ENCODE results near the gene P2RY8.

Gene P2RY8

DNA sequence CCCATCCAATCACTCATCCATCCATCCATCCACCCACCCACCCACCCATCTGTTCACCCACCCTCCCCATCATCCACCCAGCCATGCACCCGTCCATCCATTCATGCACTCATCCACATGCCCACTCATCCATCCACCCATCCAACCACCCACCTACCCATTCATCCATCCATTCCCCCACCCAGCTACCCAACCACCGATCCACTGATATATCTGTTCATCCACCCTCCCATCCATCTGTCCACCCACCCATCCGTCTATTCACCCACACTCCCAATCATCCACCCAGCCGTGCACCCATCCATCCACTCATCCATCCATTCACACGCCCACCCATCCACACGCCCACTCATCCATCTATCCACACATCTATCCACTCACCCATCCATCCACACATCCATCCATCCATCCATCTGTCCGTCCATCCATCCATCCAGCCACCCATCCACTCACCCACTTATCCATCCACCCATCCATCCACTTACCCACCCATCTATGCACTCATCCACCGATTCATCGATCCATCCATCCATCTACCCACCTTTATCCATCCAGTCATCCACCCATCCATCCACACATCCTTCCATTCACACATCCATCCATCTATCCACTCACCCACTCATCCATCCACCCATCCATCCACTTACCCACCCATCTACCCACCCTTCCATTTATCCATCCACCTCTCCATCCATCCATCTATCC is 112.7 kb downstream of the P2RY8 start:
- Mint-ChIP-seq H3K4me1 (peaks cover 10% of the 10 kb centered on the region), H3K4me3 (no peak overlapping the region), H3K27ac (no peak overlapping the region), H3K9me3 (peaks cover 25% of the 10 kb centered on the region), H3K36me3 (peaks cover 84% of the 10 kb centered on the region), H3K27me3 (no peaks in the 10 kb centered on the region)
- ATAC-seq, result no peak

DNA sequence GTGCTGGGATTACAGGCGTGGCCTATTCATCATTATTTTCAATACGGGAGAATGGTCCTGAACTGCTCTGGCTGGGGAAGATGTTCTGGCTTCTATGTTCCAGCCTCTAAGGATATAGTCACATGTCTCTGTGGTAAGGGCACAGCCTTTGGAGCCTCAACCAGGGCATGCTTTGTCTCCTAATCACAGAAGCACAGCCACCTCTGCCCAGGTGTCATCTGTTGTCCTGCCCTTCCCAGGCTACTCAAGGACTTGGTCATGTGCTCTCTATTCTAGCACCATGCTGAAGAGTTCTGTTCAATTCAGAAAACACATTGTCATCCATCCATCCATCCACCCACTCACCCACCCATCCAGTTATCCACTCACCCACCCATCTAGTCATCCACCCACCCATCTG is 113.8 kb downstream of the P2RY8 start:
- ATAC-seq, result no peak
- peaks cover 10% of the 10 kb centered on the region for H3K4me1 Mint-ChIP-seq
- no peak overlapping the region for H3K4me3 Mint-ChIP-seq
- H3K36me3 Mint-ChIP-seq, result peaks cover 84% of the 10 kb centered on the region
- no peak overlapping the region for H3K27ac Mint-ChIP-seq
- no peaks in the 10 kb centered on the region for H3K27me3 Mint-ChIP-seq
- H3K9me3 Mint-ChIP-seq, result peaks cover 25% of the 10 kb centered on the region

DNA sequence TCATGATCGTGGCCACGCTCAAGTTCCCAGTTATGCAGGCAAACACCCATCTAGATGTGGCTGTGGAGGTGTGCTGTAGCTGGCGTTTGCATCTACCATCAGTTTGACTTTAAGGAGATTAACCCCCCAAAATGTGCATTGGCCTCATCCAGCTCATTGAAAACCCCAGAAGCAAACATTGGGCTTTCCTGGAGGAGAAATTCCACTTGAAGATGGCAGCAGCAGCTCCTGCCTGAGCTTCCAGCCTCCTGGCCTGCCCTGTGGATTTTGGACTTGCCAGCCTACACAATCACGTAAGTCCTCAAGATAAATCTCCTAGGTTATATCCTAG is 114.9 kb downstream of the P2RY8 start:
- peaks cover 73% of the 10 kb centered on the region for H3K36me3 Mint-ChIP-seq
- no peaks in the 10 kb centered on the region for H3K27me3 Mint-ChIP-seq
- no peak overlapping the region for H3K4me3 Mint-ChIP-seq
- no peak overlapping the region for H3K27ac Mint-ChIP-seq
- peaks cover 10% of the 10 kb centered on the region for H3K4me1 Mint-ChIP-seq
- no peak for ATAC-seq
- H3K9me3 Mint-ChIP-seq, result peaks cover 25% of the 10 kb centered on the region

GRCh38 chrX:1421433-1422134 is 115.4 kb downstream of the P2RY8 start:
- peaks cover 10% of the 10 kb centered on the region for H3K4me1 Mint-ChIP-seq
- no peak overlapping the region for H3K4me3 Mint-ChIP-seq
- peaks cover 25% of the 10 kb centered on the region for H3K9me3 Mint-ChIP-seq
- H3K27me3 Mint-ChIP-seq, result no peaks in the 10 kb centered on the region
- ATAC-seq, result no peak
- H3K36me3 Mint-ChIP-seq, result peaks cover 68% of the 10 kb centered on the region
- H3K27ac Mint-ChIP-seq, result no peak overlapping the region

- Mint-ChIP-seq H3K27me3 (no peaks in the 10 kb centered on the region), H3K4me1 (peaks cover 10% of the 10 kb centered on the region), H3K27ac (peak overlapping the region; percentile 52), H3K4me3 (no peak overlapping the region), H3K9me3 (peaks cover 25% of the 10 kb centered on the region), H3K36me3 (peaks cover 57% of the 10 kb centered on the region)
- ATAC-seq, result no peak
These were observed 116.6 kb downstream of the P2RY8 start for GRCh38 chrX:1420371-1420770.

DNA sequence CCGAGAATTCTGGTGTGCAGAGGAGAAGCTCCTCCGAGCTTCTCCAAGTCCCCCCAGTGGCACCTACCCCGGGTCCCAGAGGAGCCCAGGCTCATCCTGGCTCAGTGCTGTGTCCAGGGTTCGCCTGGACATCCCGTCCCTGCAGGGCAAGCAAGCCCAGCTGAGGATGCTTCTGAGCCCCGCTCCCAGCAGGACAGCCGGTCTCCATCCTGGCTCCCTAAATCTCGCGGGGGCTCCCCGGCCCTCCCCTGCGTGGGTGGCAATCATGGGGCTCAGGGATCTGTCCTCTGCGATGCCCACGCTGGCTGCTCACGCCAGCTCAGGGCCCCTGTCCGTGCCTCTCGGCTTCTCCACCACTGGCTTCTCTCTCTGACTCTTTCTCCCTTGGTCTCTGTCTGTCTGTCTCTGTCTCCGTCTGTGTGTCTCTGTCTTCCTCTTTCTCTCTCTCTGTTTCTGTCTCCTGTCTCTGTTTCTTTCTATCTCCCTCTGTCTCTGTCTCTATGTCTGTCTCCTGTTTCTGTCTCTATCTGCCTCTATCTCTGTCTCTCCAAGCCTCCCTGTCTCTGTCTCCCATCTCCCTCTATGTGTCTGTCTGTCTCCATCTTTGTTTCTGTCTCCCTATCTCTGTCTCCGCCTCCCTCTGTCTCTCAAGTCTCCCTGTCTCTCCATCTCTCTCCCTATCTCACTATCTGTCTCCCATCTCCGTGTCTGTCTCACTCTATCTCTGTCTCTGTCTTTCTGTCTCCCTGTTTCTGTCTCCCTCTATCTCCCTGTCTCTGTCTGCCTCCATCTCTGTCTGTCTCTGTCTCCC is 117.2 kb downstream of the P2RY8 start:
- H3K36me3 Mint-ChIP-seq, result peaks cover 51% of the 10 kb centered on the region
- peaks cover 22% of the 10 kb centered on the region for H3K9me3 Mint-ChIP-seq
- H3K4me3 Mint-ChIP-seq, result no peak overlapping the region
- no peak for ATAC-seq
- H3K4me1 Mint-ChIP-seq, result peaks cover 10% of the 10 kb centered on the region
- H3K27me3 Mint-ChIP-seq, result no peaks in the 10 kb centered on the region
- H3K27ac Mint-ChIP-seq, result peak overlapping the region; percentile 52

DNA sequence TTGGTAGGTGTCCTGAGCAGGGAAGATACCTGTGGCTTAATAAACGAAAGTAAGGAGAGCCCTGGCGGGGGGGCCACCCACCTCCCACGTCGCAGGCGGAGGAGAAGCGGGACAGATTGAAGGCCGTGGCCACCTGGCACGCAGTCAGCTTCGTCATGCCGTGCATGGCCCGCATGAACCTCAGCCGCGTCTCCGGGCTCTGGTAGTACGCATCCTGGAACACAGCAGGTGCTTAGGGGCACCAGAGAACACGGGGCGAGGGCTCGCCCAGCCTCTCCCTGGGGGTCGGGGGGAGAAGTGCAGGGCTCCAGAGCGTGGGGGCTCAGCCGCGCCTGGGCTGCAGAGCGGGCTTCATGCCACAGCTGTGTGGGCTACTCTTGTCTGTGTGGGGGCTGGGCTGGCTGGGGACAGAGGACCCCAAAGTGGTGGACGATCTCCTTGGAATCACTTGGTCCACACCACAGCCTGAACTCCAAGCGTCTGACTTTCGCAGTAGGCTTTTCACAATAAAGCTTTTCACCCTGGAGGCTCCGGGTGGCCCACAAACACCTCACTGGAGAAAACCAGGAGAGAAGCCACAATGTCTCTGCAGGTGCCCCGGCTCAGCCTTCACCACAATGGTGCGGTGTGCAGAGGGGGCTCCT is 118.0 kb downstream of the P2RY8 start:
- ATAC-seq, result no peak
- no peak overlapping the region for H3K27ac Mint-ChIP-seq
- peaks cover 48% of the 10 kb centered on the region for H3K36me3 Mint-ChIP-seq

GRCh38 chrX:1417921-1418771 is 118.8 kb downstream of the P2RY8 start:
- no peaks in the 10 kb centered on the region for H3K27me3 Mint-ChIP-seq
- H3K9me3 Mint-ChIP-seq, result peaks cover 6% of the 10 kb centered on the region
- H3K27ac Mint-ChIP-seq, result no peak overlapping the region
- H3K36me3 Mint-ChIP-seq, result peaks cover 48% of the 10 kb centered on the region
- peaks cover 17% of the 10 kb centered on the region for H3K4me1 Mint-ChIP-seq
- no peak for ATAC-seq
- no peak overlapping the region for H3K4me3 Mint-ChIP-seq

More for the DNA sequence above, 118.0 kb downstream of the P2RY8 start:
- no peak overlapping the region for H3K4me3 Mint-ChIP-seq
- H3K9me3 Mint-ChIP-seq, result peaks cover 14% of the 10 kb centered on the region
- H3K27me3 Mint-ChIP-seq, result no peaks in the 10 kb centered on the region
- H3K4me1 Mint-ChIP-seq, result peaks cover 13% of the 10 kb centered on the region

- Mint-ChIP-seq H3K36me3 (peaks cover 46% of the 10 kb centered on the region), H3K27me3 (no peaks in the 10 kb centered on the region), H3K4me1 (peaks cover 17% of the 10 kb centered on the region), H3K9me3 (peaks cover 6% of the 10 kb centered on the region), H3K27ac (no peak overlapping the region), H3K4me3 (no peak overlapping the region)
- ATAC-seq, result no peak
These were observed 119.8 kb downstream of the P2RY8 start for GRCh38 chrX:1416965-1417760.

GRCh38 chrX:1416327-1416784 is 120.6 kb downstream of the P2RY8 start:
- H3K36me3 Mint-ChIP-seq, result peaks cover 38% of the 10 kb centered on the region
- no peak overlapping the region for H3K4me3 Mint-ChIP-seq
- peaks cover 17% of the 10 kb centered on the region for H3K4me1 Mint-ChIP-seq
- no peak for ATAC-seq
- peaks cover 6% of the 10 kb centered on the region for H3K9me3 Mint-ChIP-seq
- no peak overlapping the region for H3K27ac Mint-ChIP-seq
- H3K27me3 Mint-ChIP-seq, result no peaks in the 10 kb centered on the region
